ENCODE results near the gene CEACAM16.

Gene CEACAM16

GRCh38 chr19:44725684-44726083 lies 26.7 kb downstream of the CEACAM16 start:
- no peak for DNase-seq

GRCh38 chr19:44726465-44726864 lies 27.5 kb downstream of the CEACAM16 start:
- DNase-seq: no peak

GRCh38 chr19:44728178-44728577 lies 29.2 kb downstream of the CEACAM16 start:
- DNase-seq: no peak

- DNase-seq: no peak
Measured at GRCh38 chr19:44729516-44730033, 30.6 kb downstream of the CEACAM16 start.

GRCh38 chr19:44731081-44731480 lies 32.1 kb downstream of the CEACAM16 start:
- DNase-seq: no peak

- no peak for DNase-seq
Measured at GRCh38 chr19:44731622-44732021, 32.7 kb downstream of the CEACAM16 start.

- DNase-seq: no peak
Measured at GRCh38 chr19:44732235-44733014, 33.5 kb downstream of the CEACAM16 start.

- DNase-seq: no peak
Measured at GRCh38 chr19:44734357-44734756, 35.4 kb downstream of the CEACAM16 start.

- DNase-seq: no peak
Measured at GRCh38 chr19:44735011-44735410, 36.1 kb downstream of the CEACAM16 start.

GRCh38 chr19:44737238-44738071 lies 38.5 kb downstream of the CEACAM16 start:
- no peak for DNase-seq

GRCh38 chr19:44738136-44738535 lies 39.2 kb downstream of the CEACAM16 start:
- DNase-seq: no peak

- no peak for DNase-seq
Measured at GRCh38 chr19:44738603-44739558, 39.9 kb downstream of the CEACAM16 start.

- no peak for DNase-seq
Measured at GRCh38 chr19:44740351-44740824, 41.4 kb downstream of the CEACAM16 start.

GRCh38 chr19:44741258-44741731 lies 42.3 kb downstream of the CEACAM16 start:
- DNase-seq: no peak

GRCh38 chr19:44741841-44742329 lies 42.9 kb downstream of the CEACAM16 start:
- peak; percentile 100 for DNase-seq

GRCh38 chr19:44742330-44743061 lies 43.5 kb downstream of the CEACAM16 start:
- DNase-seq: no peak

- DNase-seq: no peak
Measured at GRCh38 chr19:44744871-44745332, 46.0 kb downstream of the CEACAM16 start.

GRCh38 chr19:44745341-44745831 lies 46.4 kb downstream of the CEACAM16 start:
- peak; percentile 87 for DNase-seq

GRCh38 chr19:44745887-44746600 lies 47.1 kb downstream of the CEACAM16 start:
- no peak for DNase-seq

GRCh38 chr19:44746616-44746945 lies 47.6 kb downstream of the CEACAM16 start:
- DNase-seq: no peak
